NCI-H2227 (cell line): ENCODE measurements around the gene NOTCH1.

Source experiments
- DNase-seq: peaks from one replicate; lab custom pipeline; 2025; ENCODE audit not compliant: unreplicated experiment; lab: John Stamatoyannopoulos, UW

NOTCH1 gene

DNA sequence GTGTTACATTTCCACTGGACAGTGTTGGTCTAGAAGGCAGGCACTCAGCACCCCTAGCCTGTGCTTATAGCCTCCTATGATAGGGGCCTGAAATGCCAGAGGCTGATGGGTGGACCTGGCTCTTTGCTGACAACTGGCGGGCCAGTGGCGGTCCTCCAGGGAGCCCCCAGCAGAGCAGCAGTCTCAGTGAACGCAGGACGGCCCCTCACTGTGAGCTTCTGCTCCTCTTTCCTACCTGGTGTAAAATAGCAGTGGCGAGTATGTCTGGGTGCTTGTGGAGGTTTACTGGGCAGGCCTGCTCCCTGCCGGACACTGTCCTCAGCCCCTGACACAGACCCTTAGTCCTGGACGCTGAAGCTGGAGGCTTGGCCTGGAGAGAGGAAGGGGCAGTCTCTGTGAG is 59.7 kb downstream of the NOTCH1 start:
- DNase-seq: no peak

DNA sequence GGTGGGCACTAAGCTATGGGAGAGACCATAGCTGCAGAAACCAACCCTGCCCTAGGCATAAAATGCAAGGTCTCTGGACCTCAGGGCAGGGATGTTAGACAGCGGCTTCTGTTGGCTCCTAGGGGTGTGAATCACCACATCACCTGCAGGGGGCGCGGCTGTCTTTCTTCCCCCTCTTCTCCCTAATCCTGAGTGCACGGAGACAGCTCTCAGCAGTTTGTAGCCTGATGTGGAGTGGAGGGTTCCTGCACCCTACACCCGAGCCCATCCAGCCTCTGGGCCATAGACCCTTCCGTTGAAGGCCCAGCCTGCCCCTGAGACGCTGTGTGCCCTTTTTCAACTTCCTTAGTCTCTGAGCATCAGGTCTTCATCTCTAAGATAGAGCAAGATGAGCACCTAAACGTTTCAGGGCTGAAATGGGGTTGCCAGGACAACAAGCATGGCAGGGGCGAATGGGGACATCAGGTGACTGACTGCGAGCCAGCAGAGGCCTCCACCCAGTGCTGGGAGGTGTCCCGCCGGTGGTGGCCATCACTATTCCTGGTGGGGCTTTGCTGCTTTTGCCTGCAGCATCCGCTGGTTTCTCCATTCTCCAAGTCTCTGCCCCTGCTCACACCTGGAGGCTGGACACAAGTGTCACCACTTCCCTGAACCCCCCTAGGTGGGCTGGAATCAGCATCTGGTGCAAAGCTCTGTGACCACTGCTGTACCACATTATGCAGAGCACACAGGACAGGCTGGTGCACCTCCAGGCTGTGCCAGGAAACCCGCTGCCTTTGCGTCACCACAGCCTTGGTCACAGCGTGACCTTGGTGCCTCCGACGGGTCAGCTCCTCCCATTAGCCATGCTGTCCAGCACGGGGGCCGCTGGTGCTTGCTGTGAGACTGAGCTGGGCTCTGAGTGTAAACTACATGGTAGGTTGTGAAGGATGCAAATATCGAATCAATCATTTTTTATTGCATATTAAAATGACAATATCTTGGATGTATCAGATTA is 60.5 kb downstream of the NOTCH1 start:
- peak; percentile 72 for DNase-seq

DNA sequence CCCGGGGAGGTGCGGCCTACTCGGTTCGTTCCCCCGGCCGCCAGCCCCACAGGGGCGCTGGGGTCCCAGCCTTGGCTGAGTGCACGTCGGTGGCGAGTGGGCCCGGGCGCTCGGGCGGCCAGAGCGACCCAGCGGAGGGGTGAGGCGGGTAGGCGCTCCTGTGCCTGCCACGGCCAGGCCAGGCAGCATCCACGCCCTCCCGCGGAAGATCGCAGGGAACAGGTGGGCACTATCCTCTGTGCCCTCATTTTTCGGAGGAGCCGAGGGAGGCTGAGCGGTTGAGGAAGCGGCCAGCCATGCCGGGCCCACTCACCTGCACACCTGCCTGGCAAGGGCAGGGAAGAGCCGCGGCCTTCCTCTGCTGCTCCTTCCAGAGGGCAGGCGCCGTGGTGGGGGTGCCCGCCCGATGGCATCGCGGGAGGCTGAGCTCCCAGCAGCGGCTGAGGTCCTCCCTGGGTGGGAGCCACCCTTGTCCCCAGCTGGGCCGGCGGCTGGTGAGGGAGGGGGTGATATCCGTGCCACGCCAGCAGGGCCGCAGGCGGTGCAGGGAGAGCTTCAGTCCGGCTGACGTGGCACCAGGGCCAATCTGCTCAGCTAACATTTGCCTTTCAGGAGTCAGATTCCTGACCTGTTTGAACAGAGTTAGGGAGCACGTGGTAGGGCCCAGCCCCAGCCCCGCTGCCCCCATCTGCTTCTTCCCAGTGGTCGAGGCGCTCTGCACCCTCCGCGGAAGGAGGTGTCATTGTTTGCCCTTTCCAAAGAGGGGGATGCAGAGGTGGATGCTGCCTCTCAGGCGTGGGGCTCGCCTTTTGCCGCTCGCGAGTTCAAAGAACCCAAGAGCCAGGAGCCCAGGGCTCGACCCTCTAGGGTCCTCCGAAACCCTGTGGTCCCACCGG is 61.4 kb downstream of the NOTCH1 start:
- DNase-seq: peak; percentile 34

DNA sequence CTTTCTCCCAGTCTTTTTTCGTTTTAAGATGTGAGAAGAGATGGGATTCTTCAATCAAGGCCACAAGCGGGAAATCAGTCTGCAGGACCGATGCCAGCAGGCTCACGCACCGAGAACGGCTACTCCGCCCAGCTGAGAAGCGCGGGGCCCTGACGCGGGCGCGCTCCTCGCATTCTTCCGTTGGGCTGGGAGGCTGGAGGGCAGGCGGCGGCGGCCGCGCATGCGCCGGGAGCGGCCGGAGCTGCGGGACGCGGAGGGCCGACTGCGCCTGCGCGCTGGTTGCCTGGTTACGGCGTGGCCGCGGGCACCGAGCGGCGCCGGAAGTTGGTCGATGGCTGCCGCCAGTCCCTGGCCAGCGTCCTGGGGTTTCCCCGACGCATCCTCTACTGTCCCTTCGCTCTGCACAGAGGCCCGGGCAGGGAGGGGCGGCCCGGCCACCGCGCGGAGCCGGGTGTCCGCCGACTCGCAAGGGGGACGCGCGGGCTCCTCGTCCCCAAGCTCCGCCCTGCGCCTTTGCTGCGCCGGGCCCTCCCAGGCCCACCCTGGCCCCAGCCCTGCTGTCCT is 62.2 kb downstream of the NOTCH1 start:
- peak; percentile 93 for DNase-seq

DNA sequence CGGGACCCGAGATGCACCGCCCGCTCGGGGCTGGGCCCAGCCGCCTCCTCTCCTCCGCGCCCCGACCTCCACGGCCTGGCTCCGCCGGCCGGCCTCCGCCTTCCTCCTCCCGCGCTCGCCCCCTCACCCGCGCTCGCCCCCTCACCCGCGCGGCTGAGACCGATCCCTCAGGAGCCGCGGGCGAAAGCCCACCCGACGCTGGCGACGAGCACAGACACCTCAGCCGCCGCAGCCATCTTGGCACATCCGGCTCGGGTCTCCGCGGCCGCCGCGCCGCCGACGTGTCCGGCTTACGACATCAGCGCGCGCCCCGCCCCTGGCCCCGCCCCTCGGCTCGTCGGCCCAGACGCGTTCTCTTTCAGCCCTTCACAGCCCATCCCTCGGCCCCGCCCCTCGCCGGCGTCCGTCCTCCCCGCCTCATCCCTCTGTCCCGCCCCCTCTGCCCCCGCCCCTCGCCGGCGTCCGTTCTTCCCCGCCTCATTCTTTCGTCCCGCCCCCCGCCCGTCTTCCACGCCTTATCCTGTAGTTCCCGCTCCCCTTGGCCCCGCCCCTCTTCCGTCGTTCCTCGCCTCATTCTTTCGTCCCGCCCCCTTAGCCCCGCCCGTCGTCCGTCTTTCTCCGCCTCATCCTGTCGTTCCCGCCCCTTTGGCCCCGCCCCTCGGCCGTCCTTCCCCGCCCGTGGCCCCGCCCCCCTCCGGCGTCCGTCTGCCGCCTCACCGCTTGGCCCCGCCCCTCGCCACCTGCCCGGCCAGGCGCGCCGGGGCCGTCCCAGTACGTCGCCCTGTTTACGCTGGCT is 62.9 kb downstream of the NOTCH1 start, which contains the start of gene SEC16A:
SEC16A (minus strand) TSS at position 248 of the 796 bp plus-strand sequence. CDS start 5,425 bp downstream, outside the sequence.
- peak; percentile 98 for DNase-seq

DNA sequence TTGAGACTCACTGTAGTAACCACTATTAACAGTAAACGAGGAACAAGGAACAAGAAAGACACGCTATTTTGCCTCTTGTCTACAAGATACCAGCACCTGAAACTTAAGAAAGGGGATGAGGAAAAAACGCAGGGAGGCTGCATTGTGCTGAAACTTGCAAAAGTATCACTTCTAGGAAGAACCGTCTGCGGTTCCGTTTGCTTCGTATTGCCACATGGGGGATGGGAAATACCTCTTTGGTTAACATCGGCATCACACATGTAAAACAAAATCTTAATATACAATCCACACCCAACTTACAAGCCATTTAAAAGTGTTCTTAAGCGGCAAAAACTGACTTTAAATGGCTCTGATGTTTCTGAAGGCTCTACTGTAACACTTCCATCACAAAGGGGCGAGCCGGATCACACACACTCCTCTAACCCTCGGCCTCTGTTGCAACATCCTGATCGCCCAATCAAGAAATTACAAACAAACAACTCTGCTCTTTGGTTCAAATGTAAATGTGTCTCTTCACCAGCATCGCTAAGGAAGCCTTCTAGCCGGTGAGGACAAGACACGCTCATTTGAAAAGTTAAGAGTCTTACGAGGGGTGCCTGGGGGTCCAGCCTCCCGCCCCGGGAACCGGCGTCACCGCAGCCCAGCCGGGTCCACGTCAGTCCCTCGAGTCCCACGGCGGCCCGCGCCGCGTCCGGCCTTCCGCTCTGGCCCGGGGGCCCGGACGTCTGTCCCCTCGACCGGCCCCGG is 63.6 kb downstream of the NOTCH1 start:
- DNase-seq: peak; percentile 39

DNA sequence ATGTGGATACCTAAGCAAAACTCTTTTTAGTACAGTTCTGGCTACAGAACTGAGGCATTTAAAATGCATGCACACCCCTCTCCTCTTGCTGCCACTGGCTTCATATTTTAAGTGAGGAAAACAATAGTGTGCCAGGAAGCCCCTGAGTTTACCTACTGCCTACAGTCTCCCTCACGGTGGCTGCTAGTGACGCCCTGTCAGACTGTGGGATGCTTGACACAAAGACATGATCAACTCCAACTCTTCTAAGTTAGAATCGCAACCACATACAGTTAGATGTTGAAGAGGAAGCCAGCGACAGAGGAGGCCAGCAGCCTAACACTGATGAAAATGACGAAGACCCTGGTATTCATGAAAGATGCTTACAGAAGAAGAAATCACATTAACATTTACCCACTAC is 64.3 kb downstream of the NOTCH1 start:
- DNase-seq: no peak

DNA sequence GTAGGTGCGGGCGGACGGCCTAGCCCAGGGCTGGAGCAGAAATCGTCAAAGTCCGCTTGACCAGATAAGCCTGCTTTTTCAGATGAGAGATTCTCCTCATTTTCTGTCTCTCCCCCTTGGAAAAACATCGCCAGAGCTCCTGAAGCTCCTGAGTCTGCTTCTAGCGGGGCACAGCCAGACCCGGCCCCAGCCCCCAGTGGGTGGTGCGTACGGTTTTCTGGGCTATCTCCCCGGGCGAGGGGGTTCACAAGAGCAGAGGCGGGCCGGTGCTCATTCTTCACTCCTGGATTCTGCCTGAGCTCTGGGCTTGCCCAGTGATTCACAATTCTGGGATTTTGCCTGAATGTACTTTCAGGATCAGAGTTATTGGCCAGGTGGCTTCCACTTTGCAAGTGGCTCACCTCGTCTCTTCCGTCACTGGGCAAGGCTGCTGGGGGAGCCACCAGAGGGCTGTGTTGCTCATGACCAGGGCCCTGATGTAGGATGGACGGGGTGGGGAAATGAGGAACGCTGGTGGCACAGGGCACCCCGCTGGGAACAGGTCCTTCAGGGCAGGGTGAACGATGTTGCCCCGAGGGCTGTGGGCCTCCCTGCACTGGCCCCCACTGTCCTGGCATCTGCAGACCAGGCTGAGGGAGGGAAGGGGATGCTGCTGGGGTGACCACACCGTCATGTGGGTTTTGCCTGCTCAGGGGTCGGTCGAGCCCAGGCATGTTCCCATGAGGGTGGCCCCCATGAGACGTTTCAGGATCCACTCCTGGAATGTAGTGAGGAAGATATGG is 69.3 kb downstream of the NOTCH1 start:
- no peak for DNase-seq

DNA sequence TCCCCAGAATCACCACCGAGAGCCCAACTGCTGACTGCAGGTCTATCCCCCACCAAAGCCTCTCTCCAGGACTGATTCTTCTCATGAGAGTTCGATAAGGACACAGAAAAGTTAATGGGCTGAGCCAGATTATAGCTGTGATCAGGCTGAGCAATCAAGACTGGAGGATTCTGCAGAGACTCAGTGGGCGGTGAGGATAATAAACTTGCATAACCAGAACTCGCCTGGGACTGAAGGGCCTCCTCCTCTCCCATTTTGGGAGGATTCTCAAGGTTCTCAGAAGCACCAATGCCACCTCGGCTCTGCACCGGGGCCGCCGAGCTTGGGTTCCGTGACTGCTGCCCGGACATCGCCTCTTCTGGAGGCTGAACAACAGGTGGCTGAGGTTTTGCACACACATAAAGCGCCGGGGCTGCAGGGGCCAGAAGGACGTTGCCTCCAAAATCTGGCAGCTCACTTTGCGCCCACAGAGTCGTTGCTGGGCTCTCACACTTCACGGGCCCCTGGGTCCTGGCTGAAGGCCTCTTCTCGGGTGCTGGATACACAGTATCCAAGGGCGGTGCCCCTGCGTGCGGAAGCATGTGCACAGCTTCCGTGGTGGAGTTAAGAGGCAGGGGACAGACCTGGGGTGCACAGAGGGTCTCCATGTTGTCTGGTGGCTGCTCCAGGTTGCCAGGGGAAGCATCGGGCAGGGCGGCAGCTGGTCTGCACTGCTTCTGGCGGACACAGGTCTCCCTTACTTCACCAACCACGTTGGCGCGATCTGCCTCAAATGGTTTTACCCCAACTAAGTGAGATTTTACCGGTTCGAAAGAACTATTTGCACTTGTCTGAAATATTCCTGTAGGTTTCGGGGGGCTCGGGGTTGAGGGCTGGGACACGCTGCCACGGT is 70.6 kb downstream of the NOTCH1 start:
- no peak for DNase-seq

DNA sequence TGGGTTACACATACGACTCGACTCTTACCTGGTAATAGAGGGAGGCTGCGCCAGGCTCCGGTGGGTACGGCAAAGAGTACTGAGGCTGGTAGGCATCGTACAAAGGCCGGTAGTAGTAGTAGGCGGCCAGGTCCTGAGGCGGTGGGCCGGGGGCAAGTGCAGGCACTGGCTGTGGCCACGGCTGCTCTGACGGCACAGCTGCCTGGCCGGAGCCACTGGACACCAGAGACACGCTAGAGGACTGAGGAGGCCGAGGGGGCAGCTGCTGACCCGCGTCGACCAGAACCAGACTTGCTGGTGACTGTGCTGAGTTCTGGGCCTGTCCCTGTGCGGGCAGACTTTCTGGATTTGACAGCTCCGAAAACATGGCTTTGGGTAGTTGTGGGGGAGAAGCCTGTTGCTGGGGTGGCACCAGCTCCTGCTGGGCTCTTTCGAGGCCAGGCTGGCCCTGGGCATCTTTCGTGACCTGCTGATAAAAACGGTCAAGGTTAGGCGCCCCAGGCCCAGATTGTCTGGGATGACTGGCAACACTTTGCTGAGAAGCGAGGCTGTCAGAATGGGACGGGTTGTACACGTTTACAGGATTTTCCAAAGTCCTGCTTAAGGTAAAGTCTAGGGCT is 71.7 kb downstream of the NOTCH1 start:
- no peak for DNase-seq

DNA sequence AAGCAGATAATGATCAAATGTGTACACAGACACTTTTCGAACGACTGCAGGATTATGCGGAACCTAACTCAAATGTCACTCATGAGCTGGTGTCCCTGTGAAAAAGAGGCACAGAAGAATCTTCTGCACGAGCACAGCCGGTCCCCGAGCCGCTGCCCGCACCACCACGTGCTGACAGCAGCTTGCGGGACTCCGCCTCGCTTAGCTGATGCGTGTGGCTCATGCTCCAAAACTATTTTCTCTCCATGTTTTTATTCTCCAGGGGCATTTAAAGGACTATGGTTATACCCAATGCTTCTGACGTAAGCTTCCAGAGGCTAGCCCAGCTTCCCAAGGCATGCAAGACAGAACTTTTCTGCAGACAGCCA is 72.5 kb downstream of the NOTCH1 start:
- no peak for DNase-seq

DNA sequence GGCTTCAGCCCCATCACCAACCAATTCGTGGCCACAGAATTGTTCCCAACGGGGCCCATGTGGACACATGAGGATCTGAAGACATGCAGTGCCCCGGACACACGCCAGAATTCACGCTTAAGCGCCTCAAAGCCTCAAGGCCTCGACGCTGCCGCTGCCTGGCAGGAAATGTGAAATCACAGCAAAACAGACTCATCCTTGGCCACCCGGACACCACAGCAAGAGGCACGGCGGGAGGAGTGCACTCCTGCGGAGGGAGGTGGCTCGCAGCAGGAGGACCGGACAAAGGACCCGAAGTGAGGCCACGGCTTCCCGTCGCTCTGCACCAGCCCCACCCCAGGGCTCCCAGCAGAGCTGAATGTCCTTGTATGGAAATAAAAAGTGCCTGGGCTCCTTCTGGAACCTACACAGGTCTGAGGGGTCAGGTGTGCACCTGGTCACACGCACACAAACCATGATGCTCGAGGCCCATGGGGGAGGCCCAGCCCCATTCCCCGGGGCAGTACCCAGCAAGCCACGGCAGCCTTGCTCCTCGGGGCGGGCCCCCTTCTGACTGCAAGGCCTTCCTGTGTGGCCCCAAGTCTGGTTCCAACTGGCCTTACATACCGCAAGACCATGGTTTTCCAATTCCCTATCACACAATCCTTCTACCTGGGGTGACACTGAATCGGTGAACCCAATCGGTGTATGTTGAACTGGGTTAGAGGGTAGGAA is 73.1 kb downstream of the NOTCH1 start:
- no peak for DNase-seq

DNA sequence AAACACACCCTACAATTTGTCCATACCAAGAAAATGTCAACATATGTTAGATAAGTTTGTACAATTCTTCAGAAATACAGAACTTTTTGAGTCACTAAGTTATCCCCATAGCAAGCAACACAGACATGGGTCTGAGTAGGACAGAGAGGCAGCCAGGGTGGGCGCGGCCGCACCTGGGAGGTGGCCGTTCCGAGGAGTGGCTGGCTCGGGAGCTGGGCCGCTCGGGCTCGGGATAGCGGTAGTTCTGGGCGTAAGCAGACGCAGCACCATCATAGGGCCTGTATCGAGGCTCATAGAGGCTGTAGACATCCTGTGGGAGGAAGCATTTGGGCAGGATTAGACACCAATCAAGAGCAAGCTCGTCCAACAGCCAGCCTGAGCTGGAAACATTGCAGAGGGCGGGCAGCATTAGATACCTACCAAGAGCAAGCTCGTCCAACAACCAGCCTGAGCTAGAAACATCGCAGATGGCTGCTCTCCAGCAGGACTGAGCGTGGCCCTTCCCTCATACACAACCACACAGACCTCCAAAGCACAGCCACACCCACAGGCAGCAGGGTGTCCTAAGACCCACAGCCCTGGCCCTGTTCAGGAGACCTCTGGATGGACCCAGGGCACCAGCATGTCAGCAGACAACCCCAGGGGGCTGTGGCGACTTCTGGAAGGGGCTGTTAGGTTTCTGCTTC is 73.9 kb downstream of the NOTCH1 start:
- no peak for DNase-seq

DNA sequence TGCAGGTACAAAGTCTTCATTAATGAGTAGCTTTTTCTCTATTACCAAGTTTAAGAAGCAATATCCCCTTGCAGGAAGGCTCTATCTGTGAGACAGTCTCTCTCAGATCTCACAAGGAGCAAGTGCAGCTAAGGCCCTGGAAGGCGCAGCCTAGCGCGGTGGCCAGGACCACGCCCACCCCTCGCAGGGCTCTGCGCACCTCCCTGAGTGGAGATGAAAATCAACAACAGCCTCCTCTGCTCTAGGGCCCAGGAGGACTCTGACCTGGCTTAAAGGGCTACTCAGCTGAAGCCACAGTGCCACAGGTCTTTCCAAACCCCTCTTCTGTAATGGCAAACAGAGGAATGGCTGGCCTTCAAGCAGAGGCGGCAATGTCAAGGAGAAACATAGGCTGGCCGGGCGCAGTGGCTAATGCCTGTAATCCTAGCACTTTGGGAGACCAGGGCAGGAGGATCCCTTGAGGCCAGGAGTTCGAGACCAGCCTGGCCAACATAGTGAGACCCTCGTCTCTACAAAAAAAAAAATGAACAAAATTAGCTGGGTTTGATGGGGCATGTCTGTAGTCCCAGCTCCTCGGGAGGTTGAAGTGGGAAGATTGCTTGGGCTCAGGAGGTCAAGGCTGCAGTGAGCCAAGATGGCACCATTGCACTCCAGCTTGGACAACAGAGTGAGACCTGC is 74.9 kb downstream of the NOTCH1 start:
- peak; percentile 41 for DNase-seq

DNA sequence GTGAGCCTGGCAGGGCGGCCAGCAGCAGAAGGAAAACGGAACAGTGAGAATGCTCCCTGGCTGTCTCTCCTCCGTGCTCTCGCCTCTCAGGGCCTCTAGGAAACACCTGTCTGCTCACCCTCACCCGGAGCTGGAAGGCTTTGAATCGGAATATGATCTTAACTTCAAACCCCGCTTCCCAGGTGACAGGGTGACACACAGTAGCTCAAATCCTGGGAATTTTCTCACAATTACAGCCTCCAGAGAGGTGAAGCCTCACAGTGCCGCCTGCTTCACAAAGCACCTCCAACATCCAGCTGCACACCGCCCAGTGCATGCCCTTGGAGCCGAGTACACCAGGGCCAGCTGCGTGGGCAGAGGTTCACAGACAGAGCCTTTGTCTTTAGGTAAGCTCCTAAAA is 75.5 kb downstream of the NOTCH1 start:
- no peak for DNase-seq

DNA sequence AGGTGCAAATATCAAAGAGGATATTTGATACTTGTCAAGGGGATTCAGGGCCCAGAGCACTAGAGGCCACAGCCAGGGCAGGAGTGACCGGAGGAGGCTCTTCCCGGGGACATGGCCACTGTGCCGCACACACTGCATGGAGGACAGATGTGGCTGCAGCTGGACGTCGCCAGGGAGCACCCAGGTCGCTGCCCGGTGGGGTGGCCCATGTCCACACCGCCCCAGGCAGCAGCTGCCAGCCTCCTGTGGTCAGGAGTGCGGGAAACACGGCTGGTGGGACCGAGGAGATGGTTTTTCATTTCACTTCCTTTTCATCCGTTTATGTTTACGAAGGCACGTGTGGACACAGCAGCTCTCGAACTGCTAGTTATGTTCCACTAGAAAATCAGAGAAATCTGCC is 78.1 kb downstream of the NOTCH1 start:
- no peak for DNase-seq
